Measurements from ENCODE around the gene PHF14.

PHF14 gene

GRCh38 chr7:11109659-11110058, 136.0 kb downstream of the PHF14 start:
- no peak for DNase-seq (ENCODE audit: low read depth in 2 of 2)

DNA sequence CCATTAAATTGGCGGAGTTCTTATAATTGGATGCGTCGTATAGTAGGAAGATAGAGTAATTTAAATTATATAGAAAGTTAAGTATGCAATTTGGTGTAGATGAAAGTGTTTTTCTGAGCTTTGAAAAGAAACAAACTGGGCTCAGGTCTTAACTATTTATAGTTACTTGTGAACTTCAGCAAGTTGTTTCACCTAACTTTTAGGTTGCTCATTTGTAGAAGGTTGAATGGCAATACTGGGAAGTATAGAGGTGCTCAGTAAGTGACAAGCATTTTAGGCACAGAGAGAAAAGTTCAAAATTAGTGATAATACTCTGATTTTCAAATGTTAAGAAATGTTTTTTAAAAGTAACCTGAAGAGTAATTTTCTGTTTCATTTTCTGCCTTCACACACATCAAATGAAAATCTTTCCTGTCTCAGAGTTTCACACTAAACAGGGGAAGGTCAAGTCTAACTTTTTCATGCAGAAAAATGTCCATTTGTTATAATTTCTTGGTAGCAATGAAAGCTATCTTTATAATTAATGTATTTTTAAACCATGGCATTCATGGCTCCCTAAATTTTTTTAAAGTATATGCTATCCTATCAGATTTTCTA, 146.5 kb downstream of the PHF14 start:
- DNase-seq (ENCODE audit: low read depth in 2 of 2): no peak

GRCh38 chr7:11120675-11121220, 147.1 kb downstream of the PHF14 start:
- no peak for DNase-seq (ENCODE audit: low read depth in 2 of 2)

DNA sequence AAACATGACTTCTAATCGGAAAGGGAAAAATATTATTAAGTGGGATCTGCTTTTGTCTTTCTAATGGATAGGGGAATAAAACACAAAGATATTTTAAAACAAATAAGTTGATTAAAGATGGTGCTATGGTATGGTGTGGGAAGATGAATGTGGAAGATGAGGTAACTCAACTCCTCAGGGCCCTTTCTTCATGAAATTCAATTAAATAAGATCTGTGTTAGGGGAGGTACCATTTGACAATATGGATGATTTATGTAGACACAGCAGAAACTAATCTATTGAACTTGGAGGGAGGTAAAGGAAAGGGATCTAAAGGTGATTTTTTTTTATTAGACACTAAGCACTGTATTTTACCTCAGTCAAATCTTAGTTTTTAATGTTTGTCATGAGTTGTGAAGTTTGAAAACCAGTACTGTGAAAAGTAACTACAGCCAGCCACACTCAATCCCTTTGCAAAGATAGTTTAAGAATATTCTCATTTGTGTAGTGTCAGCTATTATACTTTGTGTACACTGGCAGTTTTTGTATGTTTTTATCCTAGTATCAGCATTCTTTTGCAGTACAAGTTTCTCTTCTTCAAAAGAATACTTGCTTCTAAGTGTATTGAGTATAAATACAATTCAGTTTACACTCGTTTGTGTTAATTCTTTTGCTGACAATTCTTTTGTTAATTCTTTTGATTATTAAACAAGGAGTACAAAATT, 151.3 kb downstream of the PHF14 start:
- no peak for DNase-seq (ENCODE audit: low read depth in 2 of 2)

GRCh38 chr7:11127114-11127785, 153.6 kb downstream of the PHF14 start:
- DNase-seq (ENCODE audit: low read depth in 2 of 2): no peak

DNA sequence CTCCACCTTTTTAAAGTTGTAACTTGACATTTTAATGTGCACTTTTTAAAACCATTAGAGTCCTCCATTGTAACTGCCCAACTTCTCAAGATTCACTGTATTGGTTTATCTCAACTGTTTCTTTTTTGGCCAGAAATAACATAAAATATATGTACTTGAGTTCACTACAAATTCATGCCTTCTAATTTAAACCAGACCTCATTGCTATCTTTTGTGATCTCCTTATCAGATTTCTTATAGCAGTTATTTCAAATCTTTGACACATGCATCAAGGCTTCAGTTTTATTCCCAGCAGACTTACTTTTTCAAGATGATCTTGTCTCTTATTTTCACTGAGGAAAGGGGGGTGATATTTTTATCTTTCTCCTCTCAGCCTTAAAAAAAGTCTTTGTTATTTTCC, 154.3 kb downstream of the PHF14 start:
- DNase-seq (ENCODE audit: low read depth in 2 of 2): no peak

DNA sequence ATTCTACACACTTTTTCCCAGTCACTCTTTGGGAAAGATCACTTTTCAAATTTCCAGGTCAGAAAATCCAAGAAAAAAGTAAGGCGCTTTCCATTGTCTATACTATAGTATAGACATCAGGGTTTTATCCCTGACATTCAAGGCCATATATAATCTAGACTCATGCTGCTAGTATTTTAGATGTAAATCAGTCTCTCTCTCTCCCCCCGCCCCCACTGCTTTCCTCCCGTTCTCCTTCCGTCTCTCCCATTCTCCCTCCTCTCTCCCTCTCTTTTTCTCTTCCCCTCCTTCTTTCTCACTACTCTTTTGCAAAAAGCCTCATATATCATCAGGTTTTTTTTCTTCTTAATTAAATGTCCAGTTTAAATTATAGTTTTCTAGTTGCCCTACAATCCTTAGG, 154.8 kb downstream of the PHF14 start:
- no peak for DNase-seq (ENCODE audit: low read depth in 2 of 2)

DNA sequence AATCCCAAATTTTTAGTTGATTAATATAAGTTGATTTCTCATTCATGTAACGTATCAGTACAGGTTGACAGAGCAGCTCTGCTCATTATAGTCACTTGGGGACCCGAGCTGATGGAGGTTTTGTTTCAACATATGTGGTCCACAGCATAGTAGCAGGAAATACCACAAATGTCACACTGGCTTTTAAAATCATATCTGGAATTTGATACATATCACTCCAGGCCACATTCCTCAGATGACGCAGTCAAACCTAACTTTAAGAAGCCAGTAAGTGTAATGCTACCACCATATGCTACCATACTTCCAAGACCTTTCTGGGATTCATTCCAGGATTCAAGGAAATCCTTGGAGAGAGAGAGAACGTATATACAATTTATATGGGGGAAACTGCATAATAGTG, 156.3 kb downstream of the PHF14 start:
- DNase-seq (ENCODE audit: low read depth in 2 of 2): no peak

DNA sequence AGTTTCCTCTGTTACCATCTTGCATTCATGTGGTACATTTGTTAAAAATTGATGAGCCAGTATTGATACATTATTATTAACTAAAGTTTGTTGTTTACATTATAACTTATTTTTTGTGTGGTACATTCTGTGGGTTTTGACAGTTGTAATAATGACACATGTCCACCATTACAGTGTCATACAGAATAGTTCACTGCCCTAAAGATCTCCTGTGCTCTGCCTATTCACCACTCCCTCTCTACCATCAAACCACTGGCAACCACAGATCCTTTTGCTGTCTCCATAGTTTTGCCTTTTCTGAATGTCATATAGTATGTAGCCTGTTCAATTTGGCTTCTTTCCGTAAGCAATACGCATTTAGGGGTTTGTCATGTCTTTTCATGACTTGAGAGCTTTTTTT, 156.9 kb downstream of the PHF14 start:
- DNase-seq (ENCODE audit: low read depth in 2 of 2): no peak

DNA sequence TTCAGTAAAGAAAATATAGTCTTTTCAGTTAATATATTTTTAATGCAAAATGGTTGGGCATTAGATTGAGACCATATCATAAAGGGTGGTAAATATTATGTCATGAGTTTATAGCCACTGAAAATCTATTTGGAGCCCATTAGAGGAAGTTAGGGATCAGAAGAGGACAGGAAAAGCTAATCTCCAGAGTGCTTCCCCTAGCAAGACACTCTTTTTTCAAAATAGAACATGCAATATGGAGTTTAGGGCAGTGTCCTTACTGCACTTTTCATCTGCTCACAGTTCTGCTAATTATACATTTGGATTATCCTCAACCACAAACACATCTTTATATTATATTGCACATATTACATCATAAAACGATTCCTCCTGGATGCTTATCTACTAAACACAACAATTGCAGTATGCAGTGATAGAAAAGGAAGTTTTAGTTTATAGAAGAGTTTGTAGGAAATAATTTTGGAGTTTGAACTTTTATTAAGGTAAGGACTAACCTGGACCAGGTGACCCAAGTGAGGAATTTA, 159.8 kb downstream of the PHF14 start:
- no peak for DNase-seq (ENCODE audit: low read depth in 2 of 2)

GRCh38 chr7:11135573-11135972, 161.9 kb downstream of the PHF14 start:
- no peak for DNase-seq (ENCODE audit: low read depth in 2 of 2)

DNA sequence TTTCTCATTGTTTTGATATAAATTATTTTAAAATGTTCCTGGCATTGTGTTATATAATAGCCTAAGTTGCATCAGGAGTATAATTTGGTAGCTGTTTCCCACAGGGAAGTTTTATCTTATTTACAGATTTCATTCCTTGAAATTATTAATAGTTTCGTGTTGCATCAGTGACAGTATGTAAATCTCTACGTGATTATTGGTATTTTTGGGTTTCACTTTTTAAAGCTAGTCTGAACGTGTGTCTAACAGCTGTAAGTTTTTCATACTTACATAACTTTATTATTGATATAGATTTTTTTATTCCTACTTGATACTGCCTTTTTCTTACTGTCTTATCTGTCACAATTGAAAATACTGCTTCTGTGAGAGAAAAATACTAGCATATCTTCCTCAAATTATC, 167.9 kb downstream of the PHF14 start:
- DNase-seq (ENCODE audit: low read depth in 2 of 2): no peak

DNA sequence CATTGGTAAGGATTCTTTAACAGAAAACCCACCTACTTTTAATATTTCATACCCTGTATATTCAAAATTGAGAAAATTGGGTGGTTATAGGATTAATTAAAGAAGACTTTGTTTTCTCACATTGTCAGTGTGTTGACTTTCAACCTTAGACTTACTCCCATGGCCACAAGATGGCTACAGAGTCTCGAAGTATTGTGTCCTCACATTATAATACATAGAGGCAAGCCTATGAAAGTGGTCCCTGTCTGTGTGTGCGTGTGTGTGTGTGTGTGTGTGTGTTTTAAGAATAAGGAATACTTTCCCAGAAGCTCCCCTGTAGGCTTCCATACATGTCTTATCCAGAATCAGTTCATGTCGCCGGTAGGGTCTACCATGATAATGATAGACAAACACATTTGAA, 180.0 kb downstream of the PHF14 start:
- no peak for DNase-seq (ENCODE audit: low read depth in 2 of 2)

- DNase-seq (ENCODE audit: low read depth in 2 of 2): no peak
Observed at GRCh38 chr7:11155883-11156282, 182.2 kb downstream of the PHF14 start.

DNA sequence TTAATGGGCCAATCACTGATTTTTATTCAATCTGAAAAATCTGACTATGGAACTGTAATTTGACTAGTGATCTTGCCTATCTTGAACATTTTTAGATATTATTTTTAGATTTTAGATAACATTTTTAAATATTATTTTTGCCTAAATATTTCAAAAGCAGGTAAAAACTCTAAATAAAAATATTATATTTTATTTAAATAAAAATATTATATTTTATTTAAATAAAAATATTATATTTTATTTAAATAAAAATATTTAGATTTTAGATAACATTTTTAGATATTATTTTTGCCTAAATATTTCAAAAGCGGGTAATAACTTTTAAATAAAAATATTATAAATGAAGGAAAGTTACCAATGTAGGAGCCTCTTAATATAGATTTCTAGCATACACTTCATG, 187.8 kb downstream of the PHF14 start:
- no peak for DNase-seq (ENCODE audit: low read depth in 2 of 2)

DNA sequence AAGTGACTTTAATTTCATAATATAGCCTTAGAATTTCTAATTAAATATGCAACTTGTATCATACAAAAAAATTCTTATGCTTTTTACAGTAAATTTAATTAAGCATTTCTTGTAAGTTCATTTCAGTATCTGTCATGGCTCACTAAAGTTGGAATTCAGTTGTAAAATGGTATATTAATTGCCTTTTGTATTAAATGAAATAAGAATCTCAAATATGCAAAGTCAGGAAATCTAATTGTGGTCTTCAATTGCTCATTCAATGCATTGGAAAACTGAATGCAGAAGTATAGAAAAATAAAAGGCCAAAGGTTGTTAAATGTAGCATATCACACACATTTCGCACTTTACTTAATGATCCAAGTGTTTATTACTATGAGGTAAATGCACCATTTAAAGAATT, 189.5 kb downstream of the PHF14 start:
- DNase-seq (ENCODE audit: low read depth in 2 of 2): no peak

DNA sequence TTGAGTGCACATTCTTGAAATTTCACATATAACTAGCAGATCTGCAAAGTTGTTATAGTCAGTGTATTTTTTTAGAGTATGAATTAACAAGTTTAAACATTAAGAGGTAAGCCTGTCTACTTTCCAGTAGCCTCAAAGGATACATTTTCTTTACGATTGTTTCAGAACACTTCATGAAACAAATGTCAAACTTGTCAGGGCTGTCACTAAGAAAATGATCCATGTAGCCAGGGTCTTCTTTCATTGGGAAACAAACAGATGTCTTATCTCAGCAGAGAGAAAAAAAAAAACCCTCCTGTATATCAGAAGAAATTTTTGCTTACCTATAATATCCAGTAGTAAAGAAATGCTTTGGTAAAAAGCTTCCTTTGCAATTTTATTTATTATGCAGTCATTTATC, 192.4 kb downstream of the PHF14 start:
- no peak for DNase-seq (ENCODE audit: low read depth in 2 of 2)

GRCh38 chr7:11168650-11169170, 195.0 kb downstream of the PHF14 start:
- DNase-seq (ENCODE audit: low read depth in 2 of 2): no peak

GRCh38 chr7:11170175-11170574, 196.5 kb downstream of the PHF14 start:
- DNase-seq (ENCODE audit: low read depth in 2 of 2): no peak

DNA sequence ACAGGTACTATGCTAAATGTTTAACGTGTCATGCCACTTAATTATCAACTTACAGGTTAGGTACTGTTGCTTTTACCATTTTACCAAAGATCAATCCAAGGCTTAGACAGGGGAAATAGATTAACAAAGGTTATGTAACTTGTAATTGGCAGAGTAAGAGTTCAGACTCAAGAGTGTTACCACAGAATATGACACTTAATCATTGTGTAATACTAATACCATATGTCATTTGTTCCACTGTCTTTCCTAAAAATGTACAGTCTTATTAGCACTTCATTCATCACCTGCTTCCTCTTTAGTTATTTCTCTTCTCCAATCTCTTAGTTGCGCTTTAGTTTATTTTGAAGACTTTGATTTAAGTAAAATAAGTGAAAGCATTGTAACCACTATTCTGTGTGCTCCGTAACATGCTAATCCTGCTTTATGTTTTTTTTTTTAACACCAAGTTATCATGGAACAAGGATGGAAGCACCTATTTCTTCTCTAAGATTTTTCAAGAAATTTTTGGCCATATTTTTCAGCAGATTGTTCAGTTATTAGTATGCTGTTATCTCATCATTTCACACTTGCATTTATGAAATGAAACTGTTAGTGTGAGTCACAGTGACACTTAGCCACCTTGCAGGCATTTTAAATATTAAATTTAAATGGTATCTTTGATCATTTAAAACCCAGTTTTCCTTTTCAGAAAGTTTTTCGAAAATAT, 197.3 kb downstream of the PHF14 start:
- no peak for DNase-seq (ENCODE audit: low read depth in 2 of 2)

DNA sequence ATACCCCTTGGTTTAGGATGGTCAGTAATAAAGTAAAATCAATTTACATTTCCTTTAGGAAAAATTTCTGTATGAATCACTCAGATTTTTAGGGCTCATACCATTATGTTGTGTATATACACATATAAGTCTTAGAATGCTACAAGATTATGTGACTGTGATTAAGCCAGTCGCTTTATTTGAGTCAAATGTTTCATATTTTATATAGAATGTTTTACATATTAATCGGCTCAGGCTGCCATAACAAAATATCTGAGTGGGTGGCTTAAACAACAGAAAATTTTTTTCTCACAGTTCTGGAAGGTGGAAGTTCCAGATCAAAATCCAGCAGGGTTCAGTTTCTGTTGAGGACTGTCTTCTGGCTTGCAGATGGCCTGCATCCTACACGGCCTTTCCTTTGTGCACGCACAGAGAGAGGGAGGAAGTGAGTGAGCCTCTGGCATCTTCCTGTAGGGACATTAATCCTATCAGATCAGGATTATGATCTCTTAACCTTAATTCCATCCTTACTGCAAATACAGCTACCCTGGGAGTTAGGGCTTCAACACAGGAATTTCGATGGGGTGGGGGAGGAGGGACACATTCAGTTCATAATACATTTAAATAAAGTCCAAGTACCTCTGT, 198.0 kb downstream of the PHF14 start:
- DNase-seq (ENCODE audit: low read depth in 2 of 2): no peak
